B cell (primary cell): ENCODE measurements around the gene SMKR1. TPM values are rescaled to one million over a fixed set of nuclear protein-coding genes. Genes with fewer than 3 reads are reported as not detected.

Experiments used
- ATAC-seq: fragments of 200-7000 bp; cut with Tn5 transposase; one replicate; pipeline ENCODE4 v1.10.0; 2021; ENCODE audit warnings: low read depth, mild to moderate bottlenecking, moderate number of reproducible peaks, moderate library complexity
- CTCF ChIA-PET: fragments of 350-600 bp; sonication (Branson Sonifier 250); formaldehyde crosslinking; loops from one replicate; lab custom pipeline; 2021; ENCODE audit warnings: antibody characterized with exemption, inconsistent platforms; lab: Charles Lee
- POLR2A ChIA-PET: fragments of 350-600 bp; sonication (Branson Sonifier 250); formaldehyde crosslinking; loops from one replicate; lab custom pipeline; 2021; ENCODE audit warnings: antibody characterized with exemption; lab: Charles Lee
- DNase-seq: peaks from one replicate; pipeline ENCODE4 v3.0.0; 2013
- H2AFZ ChIP-seq: 2 replicates; pipeline ENCODE4 v1.6.1; 2012; ENCODE audit warnings: mild to moderate bottlenecking, low read depth, low read length; ENCODE audit not compliant: insufficient read depth, poor library complexity, severe bottlenecking
- H3K27ac ChIP-seq, 2 donors: 1 replicate in 1 of 2; 2 replicates in 1 of 2; pipeline ENCODE4 v1.5.1; 2012 to 2013; ENCODE audit warnings: low read length in 2 of 2, mild to moderate bottlenecking in 2 of 2, moderate library complexity in 1 of 2
- H3K27me3 ChIP-seq, 4 experiments: fragments of 200-600 bp in 1 of 4; sonication (generic) in 1 of 4; replicated peaks in 1 of 4; 1 replicate in 2 of 4; 2 replicates in 2 of 4; pipeline versions ENCODE4 v1.6.1 to v1.7.0; 2013 to 2016; ENCODE audit warnings: low read length in 3 of 4, mild to moderate bottlenecking in 2 of 4, mixed read lengths in 1 of 4, moderate library complexity in 1 of 4; ENCODE audit not compliant: insufficient read depth in 4 of 4, control insufficient read depth in 3 of 4; ENCODE audit errors: control extremely low read depth in 1 of 4
- H3K36me3 ChIP-seq, 2 experiments: replicated peaks in 1 of 2; 1 replicate in 1 of 2; 2 replicates in 1 of 2; pipeline versions ENCODE4 v1.6.1 to v1.7.1; 2013; ENCODE audit warnings: low read length in 1 of 2; ENCODE audit not compliant: insufficient read depth in 2 of 2, control insufficient read depth in 1 of 2; ENCODE audit errors: control extremely low read depth in 1 of 2, extremely low read depth in 1 of 2
- H3K4me1 ChIP-seq, 2 donors: fragments of 200-600 bp in 1 of 2; sonication (generic) in 1 of 2; 1 replicate in 1 of 2; 2 replicates in 1 of 2; pipeline versions ENCODE4 v1.5.1 to v1.6.1; 2013 to 2017; ENCODE audit warnings: low read length in 2 of 2; ENCODE audit not compliant: control insufficient read depth in 2 of 2, insufficient read depth in 2 of 2
- H3K4me2 ChIP-seq: replicated peaks from 2 replicates; pipeline ENCODE3; 2012; ENCODE audit warnings: mild to moderate bottlenecking, low read depth, low read length; ENCODE audit not compliant: poor library complexity, severe bottlenecking
- H3K4me3 ChIP-seq, 5 experiments: fragments of 200-600 bp in 1 of 5; sonication (generic) in 1 of 5; 1 replicate in 3 of 5; 2 replicates in 2 of 5; pipeline versions ENCODE4 v1.5.1 to v1.7.0; 2011 to 2016; ENCODE audit warnings: low read length in 4 of 5, mild to moderate bottlenecking in 4 of 5, low read depth in 2 of 5, control low read depth in 1 of 5, moderate library complexity in 1 of 5; ENCODE audit not compliant: insufficient read depth in 1 of 5; ENCODE audit errors: control extremely low read depth in 1 of 5, extremely low read depth in 1 of 5
- H3K79me2 ChIP-seq: fragments of 200-600 bp; sonication (generic); one replicate; pipeline ENCODE4 v1.6.0; 2016; ENCODE audit warnings: low read length; ENCODE audit not compliant: control insufficient read depth, insufficient read depth
- H3K9ac ChIP-seq: fragments of 200-600 bp; sonication (generic); 2 replicates; pipeline ENCODE4 v1.6.1; 2017; ENCODE audit warnings: mild to moderate bottlenecking, low read length, moderate library complexity
- H3K9me3 ChIP-seq, 3 donors: one replicate each; pipeline versions ENCODE4 v1.6.1 to v1.7.1; 2013; ENCODE audit warnings: low read length in 2 of 3; ENCODE audit not compliant: control insufficient read depth in 2 of 3, insufficient read depth in 1 of 3; ENCODE audit errors: control extremely low read depth in 1 of 3
- H4K20me1 ChIP-seq: 2 replicates; pipeline ENCODE4 v1.6.0; 2012; ENCODE audit warnings: mild to moderate bottlenecking, low read length; ENCODE audit not compliant: insufficient read depth, control insufficient read depth, poor library complexity, severe bottlenecking
- H3K27ac Mint-ChIP-seq: one replicate; pipeline ENCODE4 v1.8.0; 2021; ENCODE audit warnings: mixed read lengths
- H3K27me3 Mint-ChIP-seq: one replicate; pipeline ENCODE4 v1.8.0; 2021; ENCODE audit warnings: mixed read lengths
- H3K4me1 Mint-ChIP-seq: one replicate; pipeline ENCODE4 v1.8.0; 2021; ENCODE audit warnings: mixed read lengths
- H3K4me3 Mint-ChIP-seq: one replicate; pipeline ENCODE4 v1.8.0; 2021; ENCODE audit warnings: mixed read lengths
- H3K9me3 Mint-ChIP-seq: one replicate; pipeline ENCODE4 v1.8.0; 2022; ENCODE audit warnings: mixed read lengths; ENCODE audit not compliant: insufficient read depth
- EZH2 ChIP-seq: IDR thresholded peaks from 2 replicates; pipeline ENCODE4 v1.6.1; 2012; ENCODE audit warnings: borderline replicate concordance, low read depth, mild to moderate bottlenecking, moderate library complexity, low read length; ENCODE audit not compliant: insufficient read depth, poor library complexity, severe bottlenecking
- WGBS: methylation state at CpG from one replicate; pipeline ENCODE4 v1.1.5; 2013; ENCODE audit warnings: missing lambda C conversion rate; ENCODE audit not compliant: insufficient coverage; 5-methylcytosine and 5-hydroxymethylcytosine counted together
- intact Hi-C: fragments of 100-400 bp; cut with micrococcal nuclease; formaldehyde crosslinking; loops from one replicate; pipeline ENCODE4 v1.10.0; 2022
- polyA plus RNA-seq: library from polyadenylated mRNA; depleted of rRNA; stranded (reverse); fragments of >200 nt; gene quantifications from 2 replicates; pipeline ENCODE4 v1.2.3, GENCODE V29; 2012
- total RNA-seq, 2 donors: library from RNA; stranded (reverse); fragments of 120-200 nt in 1 of 2; gene quantifications; 1 replicate in 1 of 2; 2 replicates in 1 of 2; pipeline versions ENCODE4 v1.2.3 to v1.2.4, GENCODE V29; 2013 to 2022
- TF ChIP-seq, protein P1 (sequence below): fragments of 200-600 bp; IDR thresholded peaks from one replicate; pipeline ENCODE4 v1.8.0; 2022; ENCODE audit warnings: antibody characterized with exemption, mild to moderate bottlenecking

SMKR1 gene
- total and polyA plus RNA-seq, 2 donors (not counting 1 experiment from before 2014, with no cell fraction given), result 0.58 to 2.9 TPM

GRCh38 chr7:129468547-129468946 lies 33.8 kb upstream of the SMKR1 start:
- WGBS, result 87% methylated on average over 4 of the region's 4 CpGs

DNA sequence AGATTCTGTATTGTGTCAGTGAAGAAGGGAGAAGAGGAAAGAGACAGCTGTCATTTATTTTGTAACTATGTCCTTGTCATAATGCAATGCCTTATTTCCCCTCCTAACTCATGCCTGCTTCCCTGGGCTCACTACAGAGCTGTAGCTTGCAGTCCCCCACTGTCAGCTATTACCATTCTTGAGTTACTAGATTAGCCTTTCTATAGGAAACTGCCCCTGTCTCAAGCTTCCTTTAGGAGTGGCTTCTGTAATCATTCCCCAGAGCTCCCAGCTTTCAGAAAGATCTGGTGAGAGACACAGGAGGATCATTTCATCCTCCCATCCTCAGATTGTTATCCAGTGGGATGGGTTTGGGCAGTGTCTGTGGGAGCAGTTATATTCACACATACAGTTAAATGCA lies 32.4 kb upstream of the SMKR1 start:
- no peaks in the 10 kb centered on the region for H3K79me2 ChIP-seq
- ChIA-PET CTCF (interaction anchor here (0.6 to 7.2 kb wide), 8 partner anchors 11 to 251 kb away, joined by 3 to 156 read pairs (median 4); no protein-coding TSS in a partner anchor), POLR2A (no interaction called here)
- Mint-ChIP-seq H3K27me3 (no peaks in the 10 kb centered on the region), H3K9me3 (no peaks in the 10 kb centered on the region), H3K4me3 (no peak overlapping the region), H3K27ac (no peak overlapping the region), H3K4me1 (peaks cover 1% of the 10 kb centered on the region)
- ATAC-seq (no peak), DNase-seq (no peak)
- no peak overlapping the region for H3K27ac ChIP-seq
- no peak overlapping the region for H3K4me3 ChIP-seq
- TF ChIP-seq, protein P1, sequence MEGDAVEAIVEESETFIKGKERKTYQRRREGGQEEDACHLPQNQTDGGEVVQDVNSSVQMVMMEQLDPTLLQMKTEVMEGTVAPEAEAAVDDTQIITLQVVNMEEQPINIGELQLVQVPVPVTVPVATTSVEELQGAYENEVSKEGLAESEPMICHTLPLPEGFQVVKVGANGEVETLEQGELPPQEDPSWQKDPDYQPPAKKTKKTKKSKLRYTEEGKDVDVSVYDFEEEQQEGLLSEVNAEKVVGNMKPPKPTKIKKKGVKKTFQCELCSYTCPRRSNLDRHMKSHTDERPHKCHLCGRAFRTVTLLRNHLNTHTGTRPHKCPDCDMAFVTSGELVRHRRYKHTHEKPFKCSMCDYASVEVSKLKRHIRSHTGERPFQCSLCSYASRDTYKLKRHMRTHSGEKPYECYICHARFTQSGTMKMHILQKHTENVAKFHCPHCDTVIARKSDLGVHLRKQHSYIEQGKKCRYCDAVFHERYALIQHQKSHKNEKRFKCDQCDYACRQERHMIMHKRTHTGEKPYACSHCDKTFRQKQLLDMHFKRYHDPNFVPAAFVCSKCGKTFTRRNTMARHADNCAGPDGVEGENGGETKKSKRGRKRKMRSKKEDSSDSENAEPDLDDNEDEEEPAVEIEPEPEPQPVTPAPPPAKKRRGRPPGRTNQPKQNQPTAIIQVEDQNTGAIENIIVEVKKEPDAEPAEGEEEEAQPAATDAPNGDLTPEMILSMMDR, result no peak
- TF ChIP-seq EZH2, result no peak
- no peaks in the 10 kb centered on the region for H3K27me3 ChIP-seq
- no peaks in the 10 kb centered on the region for H3K9me3 ChIP-seq
- H4K20me1 ChIP-seq, result no peaks in the 10 kb centered on the region
- H3K4me2 ChIP-seq, result no peak overlapping the region
- intact Hi-C loops, result loop anchor here (5.0 kb wide), 1 partner anchor 33 kb away; no protein-coding TSS in a partner anchor
- no peak overlapping the region for H2AFZ ChIP-seq
- no peaks in the 10 kb centered on the region for H3K36me3 ChIP-seq
- no peak overlapping the region for H3K9ac ChIP-seq
- H3K4me1 ChIP-seq, result no peaks in the 10 kb centered on the region

More at GRCh38 chr7:129468547-129468946, 33.8 kb upstream of the SMKR1 start:
- no peak overlapping the region for H3K4me3 Mint-ChIP-seq
- H3K27ac Mint-ChIP-seq, result no peak overlapping the region
- H3K27me3 ChIP-seq, result no peaks in the 10 kb centered on the region
- H3K4me2 ChIP-seq, result no peak overlapping the region
- H3K27ac ChIP-seq, result no peak overlapping the region
- H3K36me3 ChIP-seq, result no peaks in the 10 kb centered on the region
- ChIA-PET POLR2A (no interaction called here), CTCF (interaction anchor here (0.6 to 7.2 kb wide), 7 partner anchors 98 to 255 kb away, joined by 3 to 156 read pairs (median 5); no protein-coding TSS in a partner anchor)
- H3K4me1 ChIP-seq, result no peaks in the 10 kb centered on the region
- ATAC-seq (no peak), DNase-seq (no peak)
- H4K20me1 ChIP-seq, result no peaks in the 10 kb centered on the region
- H3K4me3 ChIP-seq, result no peak overlapping the region
- H3K27me3 Mint-ChIP-seq, result no peaks in the 10 kb centered on the region
- no peaks in the 10 kb centered on the region for H3K9me3 ChIP-seq
- no peak for TF ChIP-seq EZH2
- TF ChIP-seq, protein P1, result no peak
- H3K79me2 ChIP-seq, result no peaks in the 10 kb centered on the region
- H3K9me3 Mint-ChIP-seq, result no peaks in the 10 kb centered on the region
- intact Hi-C loops, result no loop called here
- H2AFZ ChIP-seq, result no peak overlapping the region
- H3K4me1 Mint-ChIP-seq, result peaks cover 1% of the 10 kb centered on the region
- H3K9ac ChIP-seq, result no peak overlapping the region
